ENCODE results near the gene KRT78. TPM values are rescaled to one million over a fixed set of nuclear protein-coding genes. Genes with fewer than 3 reads are reported as not detected.

KRT78 gene
- polyA plus RNA-seq, 1 experiment, result not detected

GRCh38 chr12:52836042-52836466 is 12.7 kb downstream of the KRT78 start:
- ChIA-PET CTCF (interaction anchor here (1.7 kb wide), 1 partner anchor 17 kb away, joined by 3 read pairs; no protein-coding TSS in a partner anchor), POLR2A (no interaction called here)
- TF ChIP-seq CTCF (IDR thresholded peaks at IDR 0.05; ENCODE audit: insufficient read depth, low read depth, low read length), result no peak
- Histone ChIP-seq H3K27me3 (ENCODE audit: control insufficient read depth, insufficient read depth, low read length) (peaks cover 3% of the 10 kb centered on the region; the same call in 1 of the 2 replicates), H3K4me3 (ENCODE audit: low read depth, low read length) (no peak overlapping the region), H3K36me3 (ENCODE audit: control insufficient read depth, insufficient read depth, low read length) (no peaks in the 10 kb centered on the region)
- DNase-seq (ENCODE audit: low read depth), result no peak

GRCh38 chr12:52835271-52836041 is 13.3 kb downstream of the KRT78 start:
- no peak for DNase-seq (ENCODE audit: low read depth)
- no peak for TF ChIP-seq CTCF (IDR thresholded peaks at IDR 0.05; ENCODE audit: insufficient read depth, low read depth, low read length)
- ChIA-PET CTCF (interaction anchor here (1.7 kb wide), 1 partner anchor 18 kb away, joined by 3 read pairs; no protein-coding TSS in a partner anchor), POLR2A (no interaction called here)
- Histone ChIP-seq H3K4me3 (ENCODE audit: low read depth, low read length) (no peak overlapping the region), H3K36me3 (ENCODE audit: control insufficient read depth, insufficient read depth, low read length) (no peaks in the 10 kb centered on the region), H3K27me3 (ENCODE audit: control insufficient read depth, insufficient read depth, low read length) (no peaks in the 10 kb centered on the region; the same call in 1 of the 2 replicates)

GRCh38 chr12:52834727-52835001 is 14.1 kb downstream of the KRT78 start:
- Histone ChIP-seq H3K36me3 (ENCODE audit: control insufficient read depth, insufficient read depth, low read length) (no peaks in the 10 kb centered on the region), H3K4me3 (ENCODE audit: low read depth, low read length) (no peak overlapping the region), H3K27me3 (ENCODE audit: control insufficient read depth, insufficient read depth, low read length) (no peaks in the 10 kb centered on the region; the same call in 1 of the 2 replicates)
- TF ChIP-seq CTCF (IDR thresholded peaks at IDR 0.05; ENCODE audit: insufficient read depth, low read depth, low read length), result no peak
- DNase-seq (ENCODE audit: low read depth), result no peak
- ChIA-PET POLR2A (no interaction called here), CTCF (no interaction called here)

- ChIA-PET CTCF (no interaction called here), POLR2A (no interaction called here)
- Histone ChIP-seq H3K27me3 (ENCODE audit: control insufficient read depth, insufficient read depth, low read length) (no peaks in the 10 kb centered on the region; the same call in 1 of the 2 replicates), H3K36me3 (ENCODE audit: control insufficient read depth, insufficient read depth, low read length) (no peaks in the 10 kb centered on the region), H3K4me3 (ENCODE audit: low read depth, low read length) (no peak within 1 kb of the TSS)
- no peak for DNase-seq (ENCODE audit: low read depth)
- no peak for TF ChIP-seq CTCF (IDR thresholded peaks at IDR 0.05; ENCODE audit: insufficient read depth, low read depth, low read length)
Measured at GRCh38 chr12:52833922-52834726, 14.7 kb downstream of the KRT78 start, which contains the start of gene KRT79. TSS of gene KRT79 (minus strand) at chr12:52834311. CDS start at chr12:52834260, 51 bp downstream.

Measured in BJ (cell line).